HG03575 (cell line): Measurements from ENCODE around the gene CD48.
"Not testable (repeated sequence)": the region's sequence is repeated elsewhere in the genome, so short reads cannot be mapped to it uniquely, and the experiment has no call there.

Source experiments
- ATAC-seq: cut with Tn5 transposase; IDR thresholded peaks from one replicate; pipeline ENCODE4 v1.9.1; 2021; ENCODE audit not compliant: unreplicated experiment, insufficient number of reproducible peaks, low FRiP score; ENCODE audit errors: extremely low read depth

The CD48 gene

DNA sequence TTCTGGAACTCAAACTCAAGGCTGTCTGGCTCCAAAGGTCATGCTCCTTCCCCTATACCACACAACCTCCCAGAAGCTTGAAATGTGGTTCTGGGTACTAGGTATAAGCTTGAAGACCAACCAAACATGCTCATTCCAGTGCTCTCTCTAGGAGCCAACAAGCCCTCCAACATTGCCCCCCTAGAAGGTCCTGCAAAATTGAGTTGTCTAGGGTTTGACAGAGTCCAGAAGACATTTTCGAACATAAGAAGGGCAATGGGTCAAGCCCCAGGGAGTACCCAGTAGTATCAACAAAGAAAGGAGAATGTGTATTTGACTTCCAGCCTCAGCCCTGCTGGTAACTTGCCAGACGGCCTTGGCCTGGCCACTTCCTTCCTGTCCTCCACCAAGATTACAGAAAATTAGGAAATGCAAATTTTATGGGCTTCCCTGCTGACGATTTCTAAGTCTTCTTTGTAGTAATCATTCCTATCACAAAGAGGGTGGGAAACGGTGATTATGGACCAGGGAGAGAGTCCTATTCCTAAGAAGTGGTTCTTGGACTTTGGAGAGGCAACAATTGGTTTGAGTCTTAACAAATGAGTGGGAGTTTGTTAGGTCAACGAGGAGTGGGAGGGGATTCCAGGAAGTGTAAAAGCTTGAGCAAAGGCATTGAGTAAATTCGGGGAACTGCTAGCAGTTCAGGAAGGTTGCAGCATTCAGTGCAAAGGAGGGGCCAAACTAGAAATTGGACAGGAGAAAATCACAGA is 46.1 kb downstream of the CD48 start:
- no peak for ATAC-seq

DNA sequence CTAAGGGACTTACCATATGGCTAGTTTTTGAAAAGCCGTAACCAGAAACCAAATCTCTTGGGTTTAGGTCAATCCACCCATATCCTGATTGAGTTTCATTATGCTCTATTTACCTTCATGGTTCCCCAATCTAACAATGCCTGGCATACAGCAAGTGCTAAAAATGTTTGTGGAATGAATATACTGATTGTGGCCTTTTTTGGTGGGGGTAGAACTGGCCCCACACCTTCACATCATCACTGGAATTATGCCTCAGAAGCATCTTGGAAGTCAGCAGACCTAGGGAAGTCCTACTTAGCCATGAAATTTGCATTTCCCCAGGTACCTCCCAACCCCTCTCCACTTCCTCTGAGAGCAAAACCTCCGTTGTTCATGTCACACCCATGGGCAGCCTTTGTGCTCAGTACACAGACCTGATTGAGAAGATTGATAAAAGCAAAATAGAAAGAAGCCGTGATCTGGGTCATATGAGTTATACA is 47.0 kb downstream of the CD48 start:
- no peak for ATAC-seq

DNA sequence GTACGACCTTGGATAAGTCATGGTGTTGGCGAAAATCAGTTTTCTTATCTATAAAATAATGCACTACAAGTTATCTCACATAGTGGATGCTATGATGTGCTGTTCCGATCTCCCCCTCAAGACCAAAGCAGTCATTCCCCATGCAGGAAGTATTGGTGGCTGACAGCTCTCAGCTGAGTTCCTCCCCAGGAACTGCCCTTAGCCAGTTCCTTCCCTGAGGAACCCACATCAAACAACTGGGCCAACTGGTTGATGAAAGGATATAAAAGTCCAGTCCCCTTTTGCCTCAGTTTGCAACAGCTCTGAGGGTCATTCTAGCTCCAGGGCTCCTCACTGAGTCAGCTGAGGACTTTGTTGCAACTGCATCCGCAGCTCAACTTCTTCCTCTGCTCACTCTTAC is 48.7 kb downstream of the CD48 start:
- no peak for ATAC-seq

DNA sequence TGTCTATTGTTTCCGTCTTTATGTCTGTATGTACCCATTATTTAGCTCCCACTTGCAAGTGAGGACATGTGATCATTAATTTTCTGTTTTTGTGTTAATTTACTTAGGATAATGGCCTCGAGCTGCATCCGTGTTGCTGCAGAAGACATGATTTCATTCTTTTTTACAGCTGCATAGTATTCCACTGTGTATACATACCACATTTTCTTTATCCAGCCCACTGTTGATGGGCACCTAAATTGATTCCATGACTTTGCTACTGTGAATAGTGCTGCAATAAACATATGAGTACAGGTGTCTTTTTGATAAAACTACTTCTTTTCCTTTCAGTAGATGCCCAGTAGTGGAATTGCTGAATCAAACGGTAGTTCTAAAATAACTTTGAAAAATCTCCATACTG is 52.1 kb downstream of the CD48 start:
- ATAC-seq, result no peak

DNA sequence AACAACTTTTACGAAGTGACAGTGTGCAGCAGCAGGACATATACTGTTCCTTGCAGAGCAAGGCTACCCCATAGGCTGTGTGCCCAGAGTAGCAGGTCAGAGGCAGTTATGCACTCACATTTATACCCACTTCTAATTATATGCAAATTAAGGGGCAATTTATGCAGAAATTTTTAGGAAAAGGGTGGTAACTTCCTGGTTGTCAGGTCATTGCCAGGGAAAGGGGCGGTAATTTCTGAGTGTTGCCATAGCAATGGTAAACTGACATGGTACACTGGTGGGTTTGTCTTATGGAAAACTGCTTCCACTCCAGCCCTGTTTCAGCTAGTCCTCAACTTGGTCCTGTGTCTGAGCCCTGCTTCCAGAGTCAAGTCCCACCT is 52.8 kb downstream of the CD48 start:
- no peak for ATAC-seq

DNA sequence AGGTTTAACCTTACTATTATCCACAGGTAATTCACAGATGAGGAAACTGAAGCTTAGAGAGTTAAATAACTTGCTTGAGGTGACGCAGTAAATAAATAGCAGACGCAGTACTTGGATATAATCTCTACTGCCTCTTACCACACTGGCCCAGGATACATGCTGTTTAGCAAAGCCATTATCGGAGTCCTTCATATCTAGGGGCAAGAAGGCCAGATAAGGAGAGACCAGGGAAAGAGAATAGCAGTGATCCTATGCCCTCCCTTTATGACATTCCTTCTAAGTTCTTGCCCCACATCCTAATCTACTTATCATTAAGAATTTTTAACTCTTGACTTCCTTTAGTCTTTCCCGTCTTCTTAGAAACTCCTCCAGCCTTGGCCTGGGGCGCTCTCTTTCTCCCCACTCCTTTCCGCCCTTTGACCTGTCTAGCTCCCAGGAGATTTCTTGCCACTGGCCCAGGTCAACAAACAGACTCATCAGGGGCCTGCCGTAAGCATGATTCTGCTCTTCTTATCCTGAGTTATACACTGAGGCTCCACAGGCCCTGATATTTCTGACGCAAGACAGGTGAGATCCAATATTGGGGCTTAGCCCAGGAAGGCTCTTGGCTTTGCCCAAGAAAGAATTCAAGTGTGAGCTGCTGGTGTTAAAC is 53.3 kb downstream of the CD48 start:
- no peak for ATAC-seq

DNA sequence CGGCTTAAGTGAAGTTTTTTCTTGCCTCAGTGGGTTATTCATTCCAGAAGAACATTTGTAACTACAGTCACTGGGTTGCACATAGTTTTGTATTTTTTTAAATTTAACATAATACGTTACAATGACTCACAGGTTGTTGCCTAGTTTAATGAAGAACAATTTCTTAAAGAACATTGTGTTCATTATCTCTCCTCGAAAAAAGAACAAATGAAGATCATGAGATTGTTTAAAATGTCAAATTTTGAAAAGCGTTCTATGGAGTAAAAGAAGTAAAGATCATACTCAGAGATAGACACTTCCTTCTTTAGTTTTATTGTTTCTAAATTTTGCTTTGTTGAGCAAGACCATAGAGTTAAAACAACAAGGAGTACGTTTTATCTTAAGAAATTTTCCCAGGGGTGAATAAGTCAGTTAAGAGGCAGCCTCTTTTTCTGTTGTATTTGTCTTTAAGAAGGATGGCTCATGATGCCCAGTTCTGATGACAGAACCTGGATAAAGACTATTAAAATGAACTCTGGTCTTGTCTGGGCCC is 54.3 kb downstream of the CD48 start:
- ATAC-seq, result no peak

DNA sequence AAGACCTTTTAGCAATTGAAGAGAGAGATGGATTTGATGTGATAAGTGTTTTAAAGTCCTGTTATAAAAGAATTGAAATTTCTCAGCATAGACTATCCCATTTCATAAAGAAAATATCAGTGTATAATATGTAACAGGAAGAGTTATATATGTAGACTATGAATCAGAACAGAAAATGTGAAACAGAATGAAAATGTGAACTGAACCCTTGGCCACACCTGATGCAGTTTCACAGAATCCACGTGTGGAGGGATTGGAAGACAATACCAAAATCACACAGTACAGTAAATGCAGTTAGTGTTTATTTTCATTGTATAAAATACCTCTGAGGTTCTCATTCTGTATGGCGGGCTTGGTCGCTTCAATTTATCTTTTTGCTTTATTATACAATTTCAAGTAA is 54.9 kb downstream of the CD48 start:
- no peak for ATAC-seq

DNA sequence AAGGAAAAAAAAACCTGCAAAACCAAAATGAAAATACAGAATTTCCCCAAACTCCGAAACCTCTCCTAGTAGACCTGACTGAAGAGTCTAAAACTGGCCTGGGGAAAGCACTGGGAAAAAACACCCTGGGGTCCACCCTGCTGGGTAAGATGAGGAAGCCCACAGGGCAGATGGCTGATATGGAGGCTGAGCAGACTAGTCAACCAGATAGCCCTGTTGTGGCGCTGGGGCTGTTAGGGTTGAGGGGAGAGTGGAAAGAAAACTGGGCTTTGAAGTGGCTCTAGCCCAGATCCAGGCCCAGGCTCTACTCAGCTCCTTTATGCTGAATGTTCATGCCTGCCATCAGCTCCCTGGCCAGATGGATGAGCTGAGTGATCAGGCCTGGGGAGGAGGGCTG is 58.0 kb downstream of the CD48 start:
- ATAC-seq, result no peak

DNA sequence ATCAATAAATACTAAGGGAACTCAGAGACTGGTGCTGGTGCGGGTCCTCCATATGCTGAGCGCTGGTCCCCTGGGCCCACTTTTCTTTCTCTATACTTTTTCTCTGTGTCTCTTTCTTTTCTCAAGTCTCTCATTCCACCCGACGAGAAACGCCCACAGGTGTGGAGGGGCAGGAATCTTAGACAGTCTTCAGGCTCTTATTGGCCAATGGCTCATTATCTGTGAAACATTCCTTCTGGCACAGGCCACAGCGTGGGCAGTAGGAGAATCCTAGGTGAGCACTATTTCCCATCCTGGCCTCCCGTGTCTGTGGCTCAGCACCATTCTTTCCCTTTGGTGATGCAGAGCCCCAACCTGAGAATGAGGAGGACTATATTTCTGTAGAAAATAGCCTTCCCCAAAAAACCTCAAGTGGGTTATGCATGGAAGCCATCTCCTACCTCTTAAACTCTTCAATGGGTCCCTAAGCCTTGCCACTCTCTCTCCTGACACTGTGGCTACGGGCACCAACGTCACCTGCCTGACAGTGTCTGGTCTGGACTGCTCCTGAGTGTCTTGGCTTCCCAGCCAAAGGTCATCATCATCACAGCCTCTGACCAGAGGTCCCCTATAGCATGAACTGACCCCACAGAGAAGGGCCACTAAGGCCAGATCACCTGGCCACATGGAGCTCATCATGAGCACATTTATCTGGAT is 58.5 kb downstream of the CD48 start:
- ATAC-seq, result no peak

DNA sequence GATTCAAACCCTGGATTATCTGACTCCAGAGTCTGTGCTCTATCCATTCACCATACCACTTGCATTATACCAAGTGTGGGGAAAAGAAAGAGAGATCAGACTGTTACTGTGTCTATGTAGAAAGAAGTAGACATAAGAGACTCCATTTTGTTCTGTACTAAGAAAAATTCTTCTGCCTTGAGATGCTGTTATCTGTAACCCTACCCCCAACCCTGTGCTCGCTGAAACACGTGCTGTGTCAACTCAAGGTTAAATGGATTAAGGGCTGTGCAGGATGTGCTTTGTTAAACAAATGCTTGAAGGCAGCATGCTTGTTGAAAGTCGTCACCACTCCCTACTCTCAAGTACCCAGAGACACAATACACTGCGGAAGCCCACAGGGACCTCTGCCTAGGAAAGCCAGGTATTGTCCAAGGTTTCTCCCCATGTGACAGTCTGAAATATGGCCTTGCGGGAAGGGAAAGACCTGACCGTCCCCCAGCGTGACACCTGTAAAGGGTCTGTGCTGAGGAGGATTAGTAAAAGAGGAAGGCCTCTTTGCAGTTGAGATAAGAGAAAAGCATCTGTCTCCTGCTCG is 59.5 kb downstream of the CD48 start:
- ATAC-seq, result not testable (repeated sequence)

DNA sequence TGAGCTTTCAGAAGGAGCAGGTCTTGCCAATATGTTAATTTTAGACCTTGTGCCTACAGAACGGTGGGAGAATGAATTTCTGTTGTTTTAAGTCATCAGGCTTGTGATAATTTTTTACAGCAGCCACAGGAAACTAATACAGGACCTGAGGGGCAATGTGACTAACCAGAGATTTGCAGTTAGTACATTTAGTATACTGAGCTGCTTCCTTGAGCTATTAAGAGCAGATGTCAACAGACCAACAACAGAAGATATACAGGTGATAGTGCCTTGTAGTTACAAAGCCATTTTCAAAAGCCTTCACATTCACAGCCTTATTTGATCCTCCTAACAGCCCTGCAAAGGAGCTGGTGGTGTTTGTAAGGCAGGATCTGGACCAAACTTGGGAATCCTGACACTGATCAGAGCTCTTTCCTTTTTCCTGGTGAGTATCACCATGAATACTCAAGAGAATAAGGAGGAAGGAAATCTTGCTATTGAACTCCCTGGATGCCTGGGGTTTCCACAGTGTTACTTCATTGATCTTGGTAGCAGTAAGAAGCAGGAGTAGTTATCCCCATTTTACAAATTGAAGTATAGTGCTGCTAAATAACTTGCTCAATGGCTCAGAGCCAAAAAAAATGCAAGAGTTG is 60.1 kb downstream of the CD48 start:
- ATAC-seq, result no peak

DNA sequence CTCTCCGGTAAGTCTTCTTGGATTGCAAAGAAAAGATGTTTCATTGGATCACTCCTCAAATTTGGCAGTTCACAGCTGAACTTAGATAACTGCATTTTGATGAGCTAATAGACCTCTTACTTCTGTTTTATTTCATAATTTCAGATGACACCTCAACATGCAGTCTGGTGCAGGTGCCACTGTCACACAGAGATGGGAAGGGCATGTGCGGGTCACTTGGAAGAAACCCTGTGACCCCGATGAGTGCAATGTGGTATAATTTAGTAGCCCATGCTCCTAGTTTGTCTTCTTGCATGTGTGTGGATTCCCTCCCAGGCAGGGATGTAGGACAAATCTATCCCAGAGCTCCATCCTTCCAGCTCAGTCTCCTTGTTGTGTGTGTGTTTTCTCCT is 64.3 kb downstream of the CD48 start:
- ATAC-seq, result no peak

DNA sequence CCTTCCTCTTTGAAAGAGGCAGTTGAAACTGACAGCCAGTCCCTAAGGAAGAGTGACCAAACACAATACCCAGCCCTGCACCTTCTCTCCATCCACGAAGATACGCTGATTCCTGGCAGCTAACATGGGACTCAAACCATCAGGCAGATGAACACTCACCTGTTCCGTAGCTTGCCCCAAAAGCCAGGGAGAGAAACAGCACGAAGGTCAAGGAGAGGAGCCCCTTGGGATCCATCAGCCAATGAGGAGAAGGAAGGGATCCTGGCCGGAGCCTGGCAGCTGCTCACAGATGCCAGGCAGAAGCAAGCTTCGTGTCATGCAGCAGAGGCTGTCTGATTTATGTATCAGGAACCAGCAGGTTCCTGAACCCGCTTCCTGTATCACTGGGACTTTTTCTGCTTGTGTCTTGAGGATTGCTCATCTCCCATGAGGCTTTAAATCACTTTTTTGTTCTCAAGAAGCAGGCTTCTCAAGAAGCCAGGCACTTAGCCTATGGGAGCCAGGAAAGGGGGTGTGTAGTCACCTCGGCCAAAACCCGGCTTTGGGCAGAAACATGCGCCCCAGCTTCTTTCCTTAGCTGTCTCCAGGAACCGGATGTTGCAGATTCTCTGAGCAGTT is 64.8 kb downstream of the CD48 start, which contains the start of gene SLAMF1:
Gene SLAMF1, minus strand, starts transcription at position 334 of the 618 bp plus-strand sequence. Its CDS starts 99 bp downstream, at position 235.
- peak; percentile 29 for ATAC-seq

DNA sequence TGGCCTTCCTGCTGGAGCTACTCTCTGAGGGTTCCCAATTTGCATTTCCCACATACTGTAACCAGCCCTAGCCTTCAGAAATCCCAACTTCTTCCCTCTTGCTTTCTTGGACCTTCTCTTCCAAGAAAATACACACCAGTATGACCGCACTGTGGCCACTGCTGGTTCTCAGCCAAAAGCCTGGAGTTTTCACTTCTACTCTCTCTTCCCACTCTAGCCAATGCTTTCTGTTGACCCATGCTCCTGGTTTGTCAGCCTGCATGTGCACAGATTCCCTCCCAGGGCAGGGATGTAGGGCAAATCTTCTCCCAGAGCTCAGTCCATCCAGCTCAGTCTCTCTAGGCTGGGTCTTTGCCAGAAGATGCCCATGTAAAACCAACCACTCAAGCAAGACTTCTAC is 65.4 kb downstream of the CD48 start:
- no peak for ATAC-seq

DNA sequence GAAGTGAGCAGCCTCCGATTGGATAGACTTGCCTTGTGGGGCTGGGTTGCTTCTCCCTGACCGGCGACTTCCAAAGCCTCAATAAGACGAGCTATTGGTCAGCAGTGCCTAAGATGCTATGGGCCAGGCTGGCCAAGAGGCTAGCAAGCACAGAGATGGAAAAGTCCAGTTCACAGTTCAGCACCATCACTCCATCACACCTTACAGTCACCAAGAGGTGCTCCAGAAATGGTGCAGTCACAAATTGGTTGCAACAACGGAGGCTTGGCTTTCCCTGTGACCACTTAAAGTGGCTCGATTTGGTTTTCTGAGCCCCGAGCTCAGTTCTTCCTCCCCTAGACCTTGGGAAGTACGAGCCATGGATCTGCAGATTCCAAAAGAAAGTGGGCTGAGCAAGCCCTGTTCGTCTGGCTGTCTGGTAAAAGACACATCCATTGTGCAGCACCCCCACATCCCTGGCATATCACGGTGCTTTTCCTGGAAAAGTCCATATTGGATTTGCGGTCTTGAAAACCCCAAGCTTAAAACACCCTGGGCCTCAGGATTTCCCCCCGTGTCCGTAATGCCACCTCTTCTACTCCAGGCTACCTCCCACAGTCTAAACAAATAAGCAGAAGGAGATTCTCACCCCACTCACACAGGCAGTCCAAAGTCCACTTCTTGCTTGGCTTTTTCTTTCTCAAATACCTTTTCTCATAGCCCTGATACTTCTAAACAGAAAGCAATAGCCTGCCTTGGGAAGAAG is 66.1 kb downstream of the CD48 start:
- ATAC-seq, result no peak

DNA sequence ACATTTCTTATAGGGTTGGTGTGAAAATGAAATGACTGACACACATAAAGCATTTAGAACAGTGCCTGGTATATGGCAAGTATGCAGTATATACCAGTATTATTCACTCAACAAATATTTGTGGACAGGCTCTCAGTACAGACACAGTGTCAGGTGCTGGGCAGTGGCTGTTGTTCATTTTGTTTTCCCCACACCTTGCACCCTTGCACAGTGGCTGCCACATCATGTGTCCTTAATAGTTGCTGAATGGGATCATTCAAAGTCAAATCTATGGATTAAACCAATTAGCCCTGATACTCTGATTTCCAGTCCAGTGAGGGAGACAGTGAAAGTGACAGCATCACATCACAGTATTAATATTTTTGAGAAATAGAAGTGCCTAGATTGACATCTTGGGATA is 67.2 kb downstream of the CD48 start:
- no peak for ATAC-seq

DNA sequence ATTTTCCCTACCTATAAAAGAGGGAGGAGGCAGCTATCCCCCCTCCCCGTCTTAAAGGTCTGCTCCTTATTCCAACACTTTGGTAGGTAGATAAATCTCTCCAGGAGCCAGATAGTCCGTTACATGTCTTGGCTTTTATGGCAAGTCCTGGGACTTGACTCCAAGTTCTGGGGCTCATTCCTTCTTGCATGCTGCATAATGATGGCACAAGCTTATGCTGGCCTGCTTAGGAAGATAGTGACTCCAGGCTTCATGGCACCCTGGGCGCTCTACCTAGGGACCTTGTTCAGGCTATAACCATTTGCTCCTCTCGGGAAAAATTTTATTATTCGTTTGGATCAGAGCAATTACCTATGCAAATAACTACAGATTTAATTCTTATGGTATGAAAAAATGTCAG is 68.5 kb downstream of the CD48 start:
- no peak for ATAC-seq
